Cardiac muscle cell (in vitro differentiated cells and primary cell): ENCODE data around the gene RTP1. TPM values are rescaled to one million over a fixed set of nuclear protein-coding genes. Genes with fewer than 3 reads are reported as not detected.

ENCODE experiments used
- DNase-seq, 2 donors: peaks; one replicate each; pipeline versions ENCODE4 v3.0.0 to v3.0.0-alpha.2; 2010 to 2017; ENCODE audit warnings: low read depth in 1 of 2, low spot score in 1 of 2
- H3K27ac ChIP-seq: fragments of 200-600 bp; sonication (generic); 2 replicates; pipeline ENCODE4 v1.5.1; 2016
- H3K27me3 ChIP-seq: fragments of 200-600 bp; sonication (generic); 2 replicates; pipeline ENCODE4 v1.6.0; 2016; ENCODE audit warnings: control low read depth
- H3K36me3 ChIP-seq: fragments of 200-600 bp; sonication (generic); 2 replicates; pipeline ENCODE4 v1.5.1; 2016; ENCODE audit warnings: control low read depth
- H3K4me1 ChIP-seq: fragments of 200-600 bp; sonication (generic); 2 replicates; pipeline ENCODE4 v1.8.1; 2017; ENCODE audit warnings: low read depth, mild to moderate bottlenecking, mixed run types
- H3K4me3 ChIP-seq: fragments of 200-600 bp; sonication (generic); 2 replicates; pipeline ENCODE4 v1.5.1; 2016; ENCODE audit warnings: mild to moderate bottlenecking
- H3K9me3 ChIP-seq: fragments of 200-600 bp; sonication (generic); 2 replicates; pipeline ENCODE4 v1.5.1; 2017; ENCODE audit warnings: low read depth, mild to moderate bottlenecking, control low read depth
- polyA plus RNA-seq: library from polyadenylated mRNA; unstranded; fragments of >200 nt; fragmentation: Nextera tagmentation; extraction: Ambion mirVana; gene quantifications from 2 replicates; pipeline ENCODE4 v1.2.1, GENCODE V29; 2016
- total RNA-seq: library from RNA; depleted of rRNA; stranded (reverse); fragments of >200 nt; gene quantifications from 2 replicates; pipeline ENCODE4 v1.2.3, GENCODE V29; 2016
- TF ChIP-seq, protein P1 (sequence below): IDR thresholded peaks from 2 replicates; pipeline ENCODE4 v1.5.1; 2012; ENCODE audit warnings: low read depth, mild to moderate bottlenecking, low read length

The RTP1 gene
- total and polyA plus RNA-seq, 2 experiments from 2014 or later: not detected

DNA sequence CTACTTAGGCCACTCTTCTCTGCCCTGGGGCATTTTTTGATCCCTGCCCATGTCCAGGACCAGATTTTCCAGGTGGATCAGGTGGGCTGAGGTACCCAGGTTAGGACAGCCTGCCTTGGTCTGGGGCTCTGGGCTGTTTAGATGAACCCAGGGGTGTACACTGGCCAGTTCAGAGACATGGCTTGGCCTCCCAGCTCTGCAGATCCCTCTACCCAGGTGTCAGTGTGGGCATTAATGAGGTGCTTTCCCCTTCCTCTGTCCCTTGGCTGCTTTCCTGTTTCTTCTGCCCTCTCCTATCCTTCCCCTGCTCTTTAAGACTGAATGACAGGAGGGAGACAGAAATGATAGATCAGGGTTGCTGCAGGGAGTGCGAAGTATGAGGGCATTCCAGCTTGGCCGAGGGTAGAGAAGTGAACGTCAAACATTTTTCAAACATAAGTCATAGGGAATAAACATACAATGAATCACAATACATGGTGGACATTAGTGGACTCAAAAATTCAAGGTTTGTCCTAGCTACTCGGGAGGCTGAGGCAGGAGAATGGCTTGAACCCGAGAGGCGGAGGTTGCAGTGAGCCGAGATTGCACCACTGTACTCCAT, 30.5 kb downstream of the RTP1 start:
- no peaks in the 10 kb centered on the region for H3K27me3 ChIP-seq
- H3K9me3 ChIP-seq: no peaks in the 10 kb centered on the region
- H3K36me3 ChIP-seq: no peaks in the 10 kb centered on the region
- no peaks in the 10 kb centered on the region for H3K4me1 ChIP-seq
- TF ChIP-seq, protein P1, sequence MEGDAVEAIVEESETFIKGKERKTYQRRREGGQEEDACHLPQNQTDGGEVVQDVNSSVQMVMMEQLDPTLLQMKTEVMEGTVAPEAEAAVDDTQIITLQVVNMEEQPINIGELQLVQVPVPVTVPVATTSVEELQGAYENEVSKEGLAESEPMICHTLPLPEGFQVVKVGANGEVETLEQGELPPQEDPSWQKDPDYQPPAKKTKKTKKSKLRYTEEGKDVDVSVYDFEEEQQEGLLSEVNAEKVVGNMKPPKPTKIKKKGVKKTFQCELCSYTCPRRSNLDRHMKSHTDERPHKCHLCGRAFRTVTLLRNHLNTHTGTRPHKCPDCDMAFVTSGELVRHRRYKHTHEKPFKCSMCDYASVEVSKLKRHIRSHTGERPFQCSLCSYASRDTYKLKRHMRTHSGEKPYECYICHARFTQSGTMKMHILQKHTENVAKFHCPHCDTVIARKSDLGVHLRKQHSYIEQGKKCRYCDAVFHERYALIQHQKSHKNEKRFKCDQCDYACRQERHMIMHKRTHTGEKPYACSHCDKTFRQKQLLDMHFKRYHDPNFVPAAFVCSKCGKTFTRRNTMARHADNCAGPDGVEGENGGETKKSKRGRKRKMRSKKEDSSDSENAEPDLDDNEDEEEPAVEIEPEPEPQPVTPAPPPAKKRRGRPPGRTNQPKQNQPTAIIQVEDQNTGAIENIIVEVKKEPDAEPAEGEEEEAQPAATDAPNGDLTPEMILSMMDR: no peak
- H3K4me3 ChIP-seq: no peak overlapping the region
- peak in 1 of 2 donors; percentile 57 for DNase-seq
- H3K27ac ChIP-seq: no peak overlapping the region

DNA sequence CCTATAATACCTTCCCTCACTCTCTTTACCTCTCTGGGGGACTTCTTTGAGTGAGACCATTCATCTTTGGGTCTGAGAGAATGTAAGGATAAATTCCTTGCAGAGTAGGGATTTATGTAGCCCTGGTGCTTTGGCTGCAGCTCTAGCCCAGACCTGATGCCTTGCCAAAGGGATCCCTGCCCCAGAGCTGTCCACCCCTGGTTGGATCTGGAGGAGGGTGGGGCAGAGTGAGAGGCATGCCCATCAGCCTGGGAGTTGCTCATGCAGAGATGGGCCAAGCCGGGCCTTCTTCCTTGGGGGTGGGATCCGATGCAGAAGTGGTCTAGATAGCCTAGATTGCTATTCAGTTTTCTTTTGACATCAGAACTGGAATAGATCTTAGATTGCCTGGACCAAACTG, 31.5 kb downstream of the RTP1 start:
- no peaks in the 10 kb centered on the region for H3K27me3 ChIP-seq
- H3K9me3 ChIP-seq: no peaks in the 10 kb centered on the region
- H3K4me1 ChIP-seq: peaks cover 4% of the 10 kb centered on the region
- H3K27ac ChIP-seq: no peak overlapping the region
- TF ChIP-seq, protein P1: no peak
- DNase-seq: no peak
- no peak overlapping the region for H3K4me3 ChIP-seq
- H3K36me3 ChIP-seq: no peaks in the 10 kb centered on the region

DNA sequence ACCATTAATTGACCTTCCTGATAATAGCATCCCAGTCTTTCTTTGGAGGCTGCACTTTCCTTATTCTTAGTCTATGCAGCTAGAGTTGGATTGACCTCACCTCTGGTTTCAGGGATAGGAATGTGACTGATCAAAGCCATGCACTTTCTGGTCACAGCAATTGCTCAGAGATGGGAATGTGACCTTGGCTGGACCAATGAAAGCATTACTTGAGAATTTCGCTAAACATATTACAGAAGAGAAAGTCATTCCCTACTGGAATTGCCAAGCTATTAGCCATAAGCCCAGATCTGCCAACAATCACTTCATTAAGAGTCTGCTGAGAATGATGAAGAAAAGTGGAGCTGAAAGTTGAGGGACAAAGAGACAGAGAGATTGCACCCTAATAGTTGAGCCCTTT, 32.7 kb downstream of the RTP1 start:
- Histone ChIP-seq H3K36me3 (no peaks in the 10 kb centered on the region), H3K4me3 (no peak overlapping the region), H3K4me1 (peaks cover 4% of the 10 kb centered on the region), H3K27me3 (no peaks in the 10 kb centered on the region), H3K9me3 (no peaks in the 10 kb centered on the region), H3K27ac (no peak overlapping the region)
- TF ChIP-seq, protein P1: no peak
- no peak for DNase-seq

DNA sequence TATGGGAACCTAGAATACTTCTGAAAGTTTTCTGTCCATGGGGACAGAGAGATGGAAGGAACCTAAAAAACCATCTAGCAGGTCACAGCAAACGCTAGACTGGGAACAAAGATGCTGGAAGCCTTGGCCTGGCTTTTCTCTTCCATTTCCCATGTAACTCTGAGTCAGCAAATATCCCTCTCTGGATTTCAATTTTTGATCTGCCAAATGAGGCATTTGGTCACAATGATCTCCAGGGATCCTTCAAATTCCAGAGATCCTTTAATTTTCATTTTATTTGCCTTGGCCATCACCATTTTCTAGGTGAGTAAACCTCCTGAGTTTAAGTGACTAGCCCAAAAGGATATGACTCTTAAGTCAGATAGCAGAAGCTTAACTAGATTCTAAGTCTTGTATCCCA, 39.7 kb downstream of the RTP1 start:
- Histone ChIP-seq H3K27ac (no peak overlapping the region), H3K36me3 (no peaks in the 10 kb centered on the region), H3K4me1 (peaks cover 11% of the 10 kb centered on the region), H3K9me3 (no peaks in the 10 kb centered on the region), H3K4me3 (no peak overlapping the region), H3K27me3 (no peaks in the 10 kb centered on the region)
- TF ChIP-seq, protein P1: no peak
- DNase-seq: no peak

DNA sequence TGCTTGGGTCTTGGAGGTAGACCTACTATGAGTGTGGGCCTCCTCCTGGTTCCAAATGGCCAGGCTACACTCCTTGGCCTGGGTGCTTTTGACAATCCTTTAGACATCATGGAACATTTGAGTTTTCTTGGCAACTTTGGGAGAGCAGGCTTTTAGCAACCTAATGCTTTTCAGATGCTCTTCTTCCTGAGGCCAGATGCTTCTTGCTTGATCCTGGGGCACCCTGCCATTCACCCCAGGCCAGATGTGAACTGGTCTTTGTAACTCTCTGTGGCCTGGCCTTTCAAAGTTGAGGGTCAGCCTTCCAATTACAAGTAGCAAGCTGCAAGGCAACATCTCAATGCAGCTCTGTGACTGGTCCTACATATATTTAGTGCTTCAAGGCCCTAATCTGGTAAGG, 40.5 kb downstream of the RTP1 start:
- Histone ChIP-seq H3K27me3 (no peaks in the 10 kb centered on the region), H3K9me3 (no peaks in the 10 kb centered on the region), H3K27ac (no peak overlapping the region), H3K4me1 (peaks cover 11% of the 10 kb centered on the region), H3K4me3 (no peak overlapping the region), H3K36me3 (no peaks in the 10 kb centered on the region)
- DNase-seq: no peak
- TF ChIP-seq, protein P1: no peak
